ENCODE data around the gene TAP1. TPM values are rescaled to one million over a fixed set of nuclear protein-coding genes. Genes with fewer than 3 reads are reported as not detected.
"Not testable (repeated sequence)": the region's sequence is repeated elsewhere in the genome, so short reads cannot be mapped to it uniquely, and the experiment has no call there.

Gene TAP1, protein sequence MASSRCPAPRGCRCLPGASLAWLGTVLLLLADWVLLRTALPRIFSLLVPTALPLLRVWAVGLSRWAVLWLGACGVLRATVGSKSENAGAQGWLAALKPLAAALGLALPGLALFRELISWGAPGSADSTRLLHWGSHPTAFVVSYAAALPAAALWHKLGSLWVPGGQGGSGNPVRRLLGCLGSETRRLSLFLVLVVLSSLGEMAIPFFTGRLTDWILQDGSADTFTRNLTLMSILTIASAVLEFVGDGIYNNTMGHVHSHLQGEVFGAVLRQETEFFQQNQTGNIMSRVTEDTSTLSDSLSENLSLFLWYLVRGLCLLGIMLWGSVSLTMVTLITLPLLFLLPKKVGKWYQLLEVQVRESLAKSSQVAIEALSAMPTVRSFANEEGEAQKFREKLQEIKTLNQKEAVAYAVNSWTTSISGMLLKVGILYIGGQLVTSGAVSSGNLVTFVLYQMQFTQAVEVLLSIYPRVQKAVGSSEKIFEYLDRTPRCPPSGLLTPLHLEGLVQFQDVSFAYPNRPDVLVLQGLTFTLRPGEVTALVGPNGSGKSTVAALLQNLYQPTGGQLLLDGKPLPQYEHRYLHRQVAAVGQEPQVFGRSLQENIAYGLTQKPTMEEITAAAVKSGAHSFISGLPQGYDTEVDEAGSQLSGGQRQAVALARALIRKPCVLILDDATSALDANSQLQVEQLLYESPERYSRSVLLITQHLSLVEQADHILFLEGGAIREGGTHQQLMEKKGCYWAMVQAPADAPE
- 57.6 and 124 TPM in 2 replicates for total RNA-seq

DNA sequence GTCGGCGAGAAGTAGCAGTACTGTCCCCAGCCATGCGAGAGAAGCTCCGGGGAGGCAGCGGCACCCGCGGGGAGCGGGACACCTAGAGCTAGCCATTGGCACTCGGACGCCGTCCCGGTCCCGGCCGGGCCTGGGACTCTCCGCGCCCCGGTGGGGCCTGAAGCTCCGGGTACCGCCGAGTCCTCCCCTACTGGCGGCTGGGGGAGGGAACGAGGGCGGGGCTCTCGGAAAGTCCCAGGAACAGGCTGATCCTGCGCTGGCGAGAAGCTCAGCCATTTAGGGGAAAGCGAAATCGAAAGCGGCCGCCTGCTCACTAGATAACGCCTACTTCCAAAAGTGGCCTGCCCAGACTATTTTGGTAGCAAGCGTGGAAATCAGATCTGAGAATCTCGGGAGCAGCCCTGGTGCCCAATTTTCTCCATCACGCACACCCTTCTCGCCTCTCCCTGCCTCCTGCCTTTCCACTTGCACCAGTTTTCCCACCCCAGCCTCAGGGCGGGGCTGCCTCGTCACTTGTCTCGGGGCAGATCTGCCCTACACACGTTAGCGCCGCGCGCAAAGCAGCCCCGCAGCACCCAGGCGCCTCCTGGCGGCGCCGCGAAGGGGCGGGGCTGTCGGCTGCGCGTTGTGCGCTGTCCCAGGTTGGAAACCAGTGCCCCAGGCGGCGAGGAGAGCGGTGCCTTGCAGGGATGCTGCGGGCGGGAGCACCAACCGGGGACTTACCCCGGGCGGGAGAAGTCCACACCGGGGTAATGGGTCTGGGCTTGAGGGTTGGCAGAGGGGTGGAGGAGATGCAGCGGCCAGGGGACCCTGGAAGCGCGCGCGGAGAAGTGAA lies at the start of gene TAP1, which contains the start of gene PSMB9:
TAP1 (minus strand) TSS at position 164 of the 835 bp plus-strand sequence; CDS start at position 96, 68 bp downstream.
PSMB9 (plus strand) TSS at position 652 of the 835 bp plus-strand sequence; CDS start at position 690, 38 bp downstream.
- DNase-seq (ENCODE audit: low read depth), result peak; percentile 84

DNA sequence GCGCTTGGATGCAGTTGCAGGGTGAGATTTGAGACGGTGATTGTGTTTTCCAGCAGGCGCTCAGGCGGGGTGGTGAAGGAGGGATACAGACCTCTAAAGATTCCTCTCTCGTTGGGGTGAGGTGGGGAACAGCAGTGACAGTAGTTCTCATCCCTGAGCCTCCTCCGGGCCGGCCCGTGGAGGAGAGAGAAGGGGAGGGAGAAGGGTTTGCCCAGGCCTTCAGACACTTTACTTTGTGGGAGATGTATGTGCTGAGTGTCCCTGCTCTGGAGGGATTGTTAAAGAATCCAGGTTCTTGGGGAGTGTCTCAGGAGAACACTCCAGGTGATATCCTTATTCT lies 41.5 kb upstream of the TAP1 start:
- no peak for DNase-seq (ENCODE audit: low read depth)

DNA sequence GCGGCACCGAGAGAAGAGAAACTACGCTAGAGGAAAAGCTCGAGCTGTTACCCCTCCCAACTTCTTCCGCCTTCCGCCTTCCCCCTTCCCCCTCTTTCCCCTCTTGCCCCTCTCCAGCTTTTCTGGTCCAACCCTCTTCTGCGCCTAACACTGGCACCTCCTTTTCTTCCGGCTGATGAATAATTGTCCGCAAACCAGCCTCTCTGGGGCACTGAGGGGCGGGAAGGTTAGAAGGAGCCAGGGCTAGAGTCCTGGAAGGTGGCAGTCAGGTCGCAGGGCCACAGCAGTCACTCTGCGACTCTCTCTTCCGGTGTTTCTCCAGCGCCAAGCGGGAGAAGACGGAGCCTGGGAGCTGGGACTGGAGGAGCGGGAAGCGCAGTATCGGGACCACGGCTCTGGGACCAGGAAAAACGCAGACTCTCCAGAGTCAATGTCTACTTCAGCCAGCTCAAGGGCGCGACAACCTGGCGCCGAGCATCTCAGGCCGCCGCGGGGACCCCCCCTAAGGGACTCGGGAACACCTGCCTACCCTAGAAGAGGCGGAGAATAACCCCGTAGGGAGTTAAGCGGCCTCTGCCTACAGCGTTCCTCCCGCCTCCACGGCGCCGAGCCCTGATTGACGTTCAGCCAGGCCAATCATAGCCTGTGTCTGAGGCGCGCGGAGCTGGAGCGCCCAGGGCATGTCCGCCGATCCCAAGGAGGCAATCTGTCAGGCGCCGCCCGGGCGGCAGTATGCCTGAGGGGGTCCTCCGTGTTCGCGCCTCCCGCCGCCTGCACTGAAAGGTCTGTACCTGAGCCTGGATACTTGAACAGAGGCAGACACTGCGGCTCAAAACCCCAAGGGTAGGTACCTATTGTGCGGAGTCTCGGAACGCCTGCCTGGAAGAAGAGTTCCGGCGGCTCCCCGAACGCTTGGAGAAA lies 40.8 kb upstream of the TAP1 start:
- DNase-seq (ENCODE audit: low read depth), result peak; percentile 77

DNA sequence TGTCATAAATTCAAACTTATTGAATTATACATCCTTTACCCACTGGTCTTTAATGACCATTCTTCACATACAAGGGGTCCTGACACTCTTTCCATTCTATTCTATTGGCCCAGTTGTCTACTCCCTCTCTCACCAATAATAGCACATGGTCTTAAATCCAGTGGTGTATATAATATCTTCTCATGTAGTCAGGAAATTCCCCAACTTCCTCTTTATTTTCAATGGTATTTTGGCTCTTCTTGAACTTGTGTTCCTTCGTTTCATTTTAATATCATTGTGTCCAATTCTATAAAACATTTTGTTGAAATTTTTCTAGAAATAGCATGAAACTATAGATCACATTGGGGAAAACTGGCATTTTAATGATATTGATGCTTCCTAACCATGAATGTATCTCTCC lies 37.3 kb upstream of the TAP1 start:
- DNase-seq (ENCODE audit: low read depth), result no peak

DNA sequence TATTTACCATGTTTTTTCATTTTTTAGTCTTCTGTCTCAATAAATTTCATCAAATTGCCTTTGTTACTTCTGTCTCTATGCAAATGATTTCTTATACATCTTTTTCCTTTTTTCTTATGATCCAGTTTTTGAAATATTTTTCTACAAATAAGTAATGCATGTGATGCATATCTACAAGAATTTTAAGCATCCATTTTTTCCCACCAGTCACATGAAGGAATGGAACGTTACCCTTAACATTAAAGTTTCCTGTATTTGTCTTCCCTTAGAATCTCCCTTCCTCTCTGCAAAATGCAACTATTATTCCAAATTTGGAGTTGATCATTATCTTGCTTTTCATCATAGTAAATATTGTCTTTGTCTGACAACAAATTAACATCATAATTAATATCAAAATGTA lies 36.0 kb upstream of the TAP1 start:
- no peak for DNase-seq (ENCODE audit: low read depth)

DNA sequence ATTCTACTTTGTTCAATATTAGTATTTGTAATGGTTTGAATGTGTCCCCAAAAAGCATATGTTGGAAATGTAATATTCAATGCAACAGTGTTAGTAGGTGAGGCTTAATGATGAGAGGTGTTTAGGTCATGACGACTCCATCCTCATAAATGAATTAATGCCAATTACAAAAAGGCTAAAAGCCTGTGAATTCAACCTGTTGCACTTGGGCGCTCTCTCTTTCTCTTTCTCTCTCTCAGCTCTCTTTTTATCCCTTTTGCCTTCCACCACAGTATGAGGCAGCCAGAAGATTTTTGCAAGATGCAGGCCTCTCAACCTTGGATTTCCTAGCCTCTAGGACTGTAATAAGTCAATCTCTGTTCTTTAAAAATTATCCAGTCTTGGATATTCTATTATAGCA lies 35.1 kb upstream of the TAP1 start:
- no peak for DNase-seq (ENCODE audit: low read depth)

DNA sequence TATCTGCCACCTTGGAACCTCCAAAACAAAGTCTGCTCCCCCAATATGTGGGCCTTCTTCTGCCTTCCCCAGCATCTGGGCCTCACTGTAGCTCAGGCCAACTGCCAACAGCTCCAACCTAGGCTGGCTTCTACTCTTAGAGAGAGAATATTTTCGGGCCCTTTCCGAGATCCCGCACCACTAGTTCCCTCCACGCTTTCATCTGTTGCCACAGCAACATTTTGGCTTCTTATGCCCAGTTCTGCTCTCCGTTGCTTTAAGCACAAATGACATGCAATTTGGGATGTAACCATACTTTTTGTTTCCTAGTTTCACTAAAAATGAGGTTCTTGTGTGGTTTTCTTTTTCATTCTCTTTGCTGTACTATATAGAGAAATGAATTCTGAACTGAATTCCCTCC lies 34.1 kb upstream of the TAP1 start:
- DNase-seq (ENCODE audit: low read depth), result no peak

DNA sequence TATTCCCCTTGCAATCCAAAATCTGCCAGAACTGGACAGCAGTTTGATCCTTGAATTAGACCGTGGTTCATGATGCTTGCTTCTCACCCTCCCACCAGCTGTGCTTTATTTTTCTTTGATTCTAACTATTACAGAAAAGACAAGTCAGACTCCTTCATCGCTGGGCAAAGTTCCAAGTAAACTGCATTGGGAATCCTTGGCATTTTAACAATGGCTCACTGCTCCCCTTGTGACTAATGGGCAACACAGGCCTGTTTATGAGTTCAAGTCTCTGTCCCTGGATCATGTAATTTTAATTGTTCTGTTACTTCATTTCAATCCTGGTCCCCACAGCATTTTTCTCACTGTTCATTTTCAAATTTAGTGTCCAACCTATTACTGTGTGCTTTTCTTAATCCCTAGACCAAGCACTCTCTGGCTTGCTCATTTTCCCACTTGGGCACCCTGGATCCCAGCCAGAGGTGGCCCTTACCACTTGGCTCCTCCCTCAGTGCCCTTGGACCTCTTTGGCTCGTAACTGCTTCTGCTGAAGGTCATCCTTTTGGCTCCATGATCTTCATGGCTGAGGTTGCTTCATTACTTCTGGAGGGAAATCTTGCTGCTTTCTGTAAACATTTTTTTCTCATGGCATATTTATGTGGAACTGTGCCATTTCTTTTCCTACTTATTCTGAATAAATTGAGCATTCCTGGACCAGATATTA lies 33.3 kb upstream of the TAP1 start:
- DNase-seq (ENCODE audit: low read depth), result peak; percentile 85

DNA sequence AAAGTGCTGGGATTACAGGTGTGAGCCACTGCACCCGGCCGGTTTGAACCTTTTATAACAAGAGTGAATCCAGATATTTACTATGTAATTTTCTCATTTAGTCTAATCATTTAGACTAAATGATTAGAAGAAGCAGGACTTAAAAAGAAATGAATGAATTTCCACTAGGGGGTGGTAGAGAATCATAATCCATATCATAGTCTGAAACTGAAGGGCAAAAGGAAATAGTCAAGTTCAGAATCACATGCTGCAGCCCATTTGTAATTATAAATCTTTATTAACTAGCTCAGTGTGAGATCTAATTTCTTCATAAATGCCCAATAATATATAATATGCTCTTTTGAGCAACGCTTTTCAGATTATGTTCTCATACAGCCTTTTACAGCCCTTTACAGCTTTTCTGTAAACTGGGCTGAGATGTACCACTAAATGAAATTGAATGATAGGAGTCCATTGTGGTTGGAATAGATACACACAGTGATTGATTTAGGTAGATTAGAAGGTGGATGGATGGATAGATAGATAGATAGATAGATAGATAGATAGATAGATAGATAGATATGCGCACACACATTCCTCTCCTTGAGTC lies 32.3 kb upstream of the TAP1 start:
- DNase-seq (ENCODE audit: low read depth), result peak; percentile 87

DNA sequence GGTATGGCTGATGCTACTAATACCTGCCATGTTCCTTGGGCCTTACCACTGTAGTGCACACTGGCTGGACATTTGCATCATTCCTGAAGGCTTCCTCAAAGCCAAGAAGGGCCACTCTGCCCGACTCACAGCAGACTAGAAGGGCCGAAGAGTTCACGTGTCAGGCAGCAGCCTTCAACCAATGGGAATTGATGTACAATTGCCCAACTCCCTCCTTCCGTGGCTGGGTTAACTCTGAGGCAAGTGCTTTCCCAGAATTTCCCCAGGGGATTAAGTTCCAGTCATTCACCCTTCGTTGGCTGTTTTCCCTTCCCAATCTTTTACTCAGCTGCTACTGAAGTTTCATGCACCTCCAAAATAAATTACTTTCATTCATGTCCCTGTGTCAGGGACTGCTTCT lies 30.3 kb upstream of the TAP1 start:
- peak; percentile 84 for DNase-seq (ENCODE audit: low read depth)

DNA sequence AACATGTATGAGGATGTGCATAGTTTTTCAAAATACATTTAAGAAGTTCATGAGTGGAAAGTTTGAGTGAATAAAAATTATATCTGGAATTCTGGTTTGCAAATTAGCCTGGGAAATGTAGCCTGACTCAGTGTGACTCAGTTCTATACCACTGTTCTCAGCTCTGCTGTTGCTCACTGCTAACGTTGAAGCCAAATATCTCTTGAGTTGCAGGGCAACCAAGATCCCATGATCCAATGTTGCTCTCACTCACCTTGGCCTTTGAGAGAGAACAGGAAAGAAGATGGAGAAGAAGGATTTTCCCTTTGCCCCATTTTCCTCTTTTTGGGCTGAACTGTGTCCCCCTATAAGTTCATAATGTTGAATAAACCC lies 29.4 kb upstream of the TAP1 start:
- peak; percentile 67 for DNase-seq (ENCODE audit: low read depth)

DNA sequence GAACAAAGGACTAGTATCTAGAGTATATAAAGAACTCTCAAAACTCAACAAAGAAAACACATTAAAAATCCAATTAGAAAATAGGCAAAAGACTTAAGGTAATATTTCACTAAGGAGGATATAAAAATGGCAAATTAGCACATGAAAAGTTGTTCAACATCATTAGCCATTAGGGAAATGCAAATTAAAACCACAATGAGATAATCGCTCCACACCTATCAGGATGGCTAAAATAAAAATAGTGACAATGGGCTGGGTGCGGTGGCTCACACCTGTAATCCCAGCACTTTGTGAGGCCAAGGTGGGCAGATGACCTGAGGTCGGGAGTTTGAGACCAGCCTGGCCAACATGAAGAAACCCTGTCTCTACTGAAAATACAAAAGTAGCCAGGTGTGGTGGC lies 27.5 kb upstream of the TAP1 start:
- not testable (repeated sequence) for DNase-seq (ENCODE audit: low read depth)

DNA sequence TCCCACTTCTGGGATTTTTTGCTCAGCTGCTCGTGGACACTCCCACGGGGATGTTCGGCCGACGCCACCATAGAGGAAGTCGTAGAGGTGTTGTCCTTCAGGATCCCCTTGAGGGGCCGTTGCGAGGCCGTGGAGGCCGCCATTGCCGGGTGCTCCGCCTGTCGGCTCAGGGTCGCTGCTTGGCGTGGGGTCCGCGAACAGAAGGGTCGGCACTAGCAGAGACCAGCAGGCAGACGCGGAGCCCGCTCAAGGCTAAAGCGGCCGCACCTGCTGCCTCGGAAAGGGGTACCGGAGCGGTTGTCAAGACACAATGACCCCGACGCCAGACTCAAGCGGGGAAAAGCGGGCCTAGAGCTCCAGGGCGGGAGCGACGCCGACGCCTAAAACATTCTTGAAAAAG lies 26.2 kb upstream of the TAP1 start:
- DNase-seq (ENCODE audit: low read depth), result no peak

DNA sequence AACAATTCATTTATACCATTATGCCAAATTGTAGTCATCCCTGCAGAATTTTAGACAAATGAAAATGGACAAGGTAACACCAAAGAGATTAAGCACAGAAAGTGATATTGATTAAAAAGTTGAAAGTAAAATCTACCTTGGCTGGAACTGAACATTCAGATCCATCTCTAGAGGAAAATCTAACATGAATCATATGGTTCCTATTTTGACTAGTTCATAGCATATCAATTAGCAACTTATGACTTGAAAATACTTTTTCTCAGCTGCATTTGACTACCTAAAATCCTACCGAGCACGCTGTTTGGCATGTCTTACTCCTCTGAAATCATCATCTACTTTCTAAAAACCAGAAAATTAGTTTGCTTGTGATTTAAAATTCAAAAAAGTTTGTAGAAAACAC lies 23.1 kb upstream of the TAP1 start:
- no peak for DNase-seq (ENCODE audit: low read depth)

DNA sequence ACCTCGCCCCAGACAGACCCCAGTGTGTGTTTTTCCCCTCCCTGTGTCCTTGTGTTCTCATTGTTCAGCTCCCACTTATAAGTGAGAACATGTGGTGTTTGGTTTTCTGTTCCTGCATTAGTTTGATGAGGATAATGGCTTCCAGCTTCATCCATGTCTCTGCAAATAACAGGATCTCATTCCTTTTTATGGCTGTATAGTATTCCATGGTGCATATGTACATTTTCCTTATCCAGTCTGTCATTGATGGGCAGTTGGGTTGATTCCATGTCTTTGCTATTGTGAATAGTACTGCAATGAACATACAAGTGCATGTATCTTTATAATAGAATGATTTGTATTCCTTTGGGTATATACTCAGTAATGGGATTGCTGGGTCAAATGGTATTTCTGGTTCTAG lies 20.4 kb upstream of the TAP1 start:
- not testable (repeated sequence) for DNase-seq (ENCODE audit: low read depth)

DNA sequence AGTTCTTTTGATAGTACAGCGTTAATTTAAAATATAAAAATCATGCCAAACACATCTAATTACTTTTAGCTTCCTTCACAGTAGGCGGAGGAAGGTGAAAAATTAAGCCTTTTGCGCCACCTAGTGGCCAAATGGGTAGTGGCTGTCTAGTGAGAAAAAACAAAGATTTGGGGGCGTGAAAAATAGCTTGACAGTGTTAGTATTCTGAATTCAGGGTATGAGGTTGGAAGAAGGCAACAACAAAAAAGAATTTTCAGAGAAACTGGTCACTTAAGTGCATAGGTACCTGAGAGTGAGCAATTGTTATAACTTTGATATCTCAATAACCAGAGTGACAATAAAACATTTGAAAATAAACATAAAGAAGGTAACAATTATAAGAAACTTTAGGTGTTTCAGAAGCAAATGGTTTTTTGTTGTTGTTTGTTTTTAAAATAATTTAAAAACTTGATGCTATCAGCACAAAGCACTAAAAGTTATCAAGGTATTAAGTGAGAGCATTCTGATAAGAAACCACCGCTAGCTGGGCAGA lies 14.8 kb upstream of the TAP1 start:
- DNase-seq (ENCODE audit: low read depth), result peak; percentile 60

DNA sequence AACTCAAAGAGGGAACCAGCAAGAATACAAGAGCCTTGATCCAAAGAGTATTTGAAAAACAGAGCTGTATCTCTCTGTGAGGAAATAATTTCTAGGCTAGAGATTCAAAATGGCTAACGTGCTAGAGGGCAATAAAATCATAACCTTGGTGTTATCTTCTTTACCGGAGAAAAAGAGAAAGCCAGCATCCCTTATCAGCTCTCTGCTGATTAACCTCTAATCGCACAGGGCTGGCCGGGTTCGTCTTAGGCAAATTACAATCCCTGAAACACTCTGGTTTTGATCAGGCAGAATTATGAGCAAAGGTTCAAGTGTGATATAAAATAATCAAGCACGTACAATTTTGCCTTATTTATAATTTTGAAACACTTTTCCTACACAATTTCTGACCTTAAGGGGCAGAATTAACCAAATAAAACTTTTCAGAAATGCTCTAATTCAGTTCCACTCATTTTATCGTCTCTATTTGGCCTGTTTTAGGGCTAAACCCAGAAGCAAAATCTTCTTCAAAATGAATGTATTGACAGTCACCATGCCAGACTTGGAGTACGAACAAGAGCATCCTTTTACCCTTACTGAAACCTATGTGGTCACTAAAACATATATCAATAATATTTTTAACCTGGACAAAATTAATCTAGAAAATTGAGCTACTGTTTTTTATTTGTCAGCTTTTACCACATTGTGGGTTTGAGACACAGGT lies 14.2 kb upstream of the TAP1 start:
- DNase-seq (ENCODE audit: low read depth), result no peak

DNA sequence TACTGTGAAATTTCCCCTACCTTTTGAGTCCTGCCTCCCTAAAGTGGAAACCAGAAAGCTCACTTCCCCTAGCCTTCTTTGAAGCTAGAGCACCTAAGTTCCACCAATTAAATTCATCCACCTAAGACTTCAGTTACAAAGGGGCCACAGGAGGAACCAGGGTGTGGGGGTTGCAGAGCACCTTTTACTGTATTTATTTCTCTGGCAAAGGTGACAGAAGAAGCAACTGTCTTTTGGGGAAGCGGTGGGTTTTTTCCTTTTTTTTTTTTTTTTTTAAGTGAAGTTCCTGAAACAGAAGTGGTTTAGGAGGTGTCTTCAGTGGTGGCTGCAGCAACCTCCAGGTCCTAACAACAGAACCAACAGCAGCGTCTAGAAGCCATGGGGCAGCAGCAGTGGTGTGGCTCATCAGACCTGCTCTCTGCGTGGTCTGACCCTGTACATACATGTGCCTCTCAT lies 13.5 kb upstream of the TAP1 start:
- no peak for DNase-seq (ENCODE audit: low read depth)

Measured in renal cortical epithelial cell (primary cell).